HK-2 (cell line): ENCODE results near the gene NSDHL.

Source experiments
- DNase-seq: peaks from one replicate; pipeline ENCODE4 v3.0.0-alpha.2; 2018; ENCODE audit not compliant: unreplicated experiment

The NSDHL gene

DNA sequence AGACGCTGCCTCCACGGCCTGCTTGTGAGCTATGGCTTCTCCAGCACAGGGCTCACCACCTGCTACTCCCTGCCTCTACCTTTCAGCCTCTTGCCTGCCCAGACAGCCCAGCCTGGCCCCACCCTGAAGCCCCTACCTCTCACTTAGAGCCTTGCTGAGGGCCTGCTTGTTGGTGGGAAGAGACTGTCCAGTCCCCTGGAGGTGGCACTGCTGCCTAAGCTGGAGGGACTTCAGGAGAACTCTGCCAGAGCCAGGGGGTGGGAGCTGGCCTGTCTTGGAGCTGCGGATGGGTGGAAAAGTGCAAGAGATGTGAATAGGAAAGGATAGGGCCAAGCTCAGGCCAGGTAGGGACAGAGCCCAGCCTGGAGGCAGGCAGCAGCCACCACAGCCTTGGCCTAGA lies 64.3 kb downstream of the NSDHL start:
- DNase-seq = no peak

DNA sequence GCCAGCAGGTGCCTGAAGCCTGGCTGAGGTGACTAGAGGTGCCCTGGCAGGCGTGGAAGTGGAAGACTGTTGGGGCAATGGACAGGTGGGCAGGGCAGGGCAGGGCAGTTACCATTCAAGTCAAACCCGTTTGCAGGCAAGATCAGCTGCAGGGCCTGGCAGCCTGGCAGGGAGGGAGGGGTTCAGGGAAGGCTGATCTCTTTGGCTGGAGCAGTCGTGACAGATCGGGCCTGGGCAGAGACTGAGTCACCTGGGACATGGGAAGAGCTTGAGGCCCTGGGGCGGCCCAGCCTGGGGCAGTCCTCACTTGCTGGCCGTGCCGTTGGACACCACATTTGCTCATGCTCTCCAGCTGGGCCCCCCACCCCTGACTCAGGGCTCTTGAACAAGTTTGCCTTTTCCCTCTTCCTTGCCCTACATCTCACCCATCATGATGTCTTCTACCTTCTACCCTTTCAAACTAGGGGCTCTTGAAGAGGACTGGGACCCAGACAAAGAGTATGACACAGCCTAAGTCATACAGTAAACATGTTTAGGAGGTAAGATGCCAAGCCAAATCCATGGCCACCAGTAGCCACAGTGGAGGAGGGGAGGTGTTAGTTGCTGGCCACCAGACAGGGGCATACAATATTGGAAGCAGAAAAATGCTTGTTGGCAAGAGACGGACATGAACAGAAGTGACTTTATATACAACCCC lies 65.0 kb downstream of the NSDHL start:
- DNase-seq = no peak

DNA sequence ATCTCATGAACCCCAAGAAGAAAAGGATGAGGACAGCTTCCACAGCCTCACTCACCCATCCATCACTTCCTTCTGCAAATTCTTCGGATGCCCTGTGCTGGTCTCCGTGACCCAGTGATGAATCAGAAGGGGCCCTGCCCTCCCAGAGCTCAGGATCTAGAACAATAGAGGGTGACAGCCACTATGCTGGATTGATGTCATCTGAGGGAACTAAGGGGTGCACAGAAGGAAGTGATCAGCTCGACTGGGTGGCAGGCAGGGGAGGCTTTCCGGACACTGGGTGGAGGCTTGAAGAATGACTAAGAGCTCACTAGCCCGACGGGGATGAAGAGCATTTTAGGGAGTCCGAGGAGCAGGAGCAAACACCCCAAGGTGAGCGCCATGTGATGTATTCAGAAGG lies 65.6 kb downstream of the NSDHL start:
- no peak for DNase-seq

DNA sequence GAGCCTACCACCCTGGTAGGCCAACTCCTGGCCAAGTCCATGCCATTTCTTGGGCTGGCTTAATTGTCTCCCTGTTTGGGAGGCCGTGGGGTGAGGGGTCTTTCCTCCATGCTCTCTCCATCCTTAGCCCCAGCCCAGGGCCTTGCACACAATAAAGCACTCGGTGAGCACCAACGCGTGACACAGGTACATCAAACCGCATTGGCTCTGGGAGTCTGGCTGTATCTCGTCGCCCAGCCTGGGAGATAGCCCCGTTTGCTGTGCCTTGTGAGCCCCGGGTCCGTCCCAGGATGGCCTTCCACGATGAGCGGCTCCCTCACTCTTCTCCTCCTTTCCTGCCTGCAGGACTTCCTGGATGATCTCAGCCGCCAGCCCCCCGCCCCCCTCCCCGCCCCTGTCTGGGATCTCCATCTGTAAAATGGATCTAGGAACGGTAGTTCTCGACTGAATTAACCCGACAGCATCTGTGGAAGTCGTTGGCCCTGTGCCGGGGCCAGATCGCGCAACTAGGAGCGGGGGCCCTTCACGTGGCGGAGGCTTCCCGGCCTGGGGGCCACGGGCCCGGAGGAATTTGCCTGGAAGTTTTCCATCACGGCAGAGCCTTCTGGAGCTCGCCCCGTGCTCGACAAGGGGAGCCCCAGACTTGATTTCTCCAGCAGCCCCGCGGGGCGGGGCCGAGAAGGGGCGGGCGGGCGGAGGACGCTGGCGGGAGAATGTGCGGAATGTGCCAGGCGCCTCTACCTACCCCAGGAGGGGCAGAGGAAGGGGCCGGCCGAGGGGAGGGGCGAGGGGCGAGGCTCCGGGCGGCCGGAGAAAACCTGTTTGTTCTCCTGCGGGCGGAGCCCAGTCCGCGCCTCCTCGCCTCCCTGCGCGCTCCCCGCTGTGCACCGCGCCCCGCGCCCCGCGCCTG lies 66.6 kb downstream of the NSDHL start, which contains the start of gene ZNF185:
TSS of gene ZNF185 (plus strand) at position 846 of the 910 bp plus-strand sequence. CDS start 16,423 bp downstream, outside the sequence.
- DNase-seq = no peak

DNA sequence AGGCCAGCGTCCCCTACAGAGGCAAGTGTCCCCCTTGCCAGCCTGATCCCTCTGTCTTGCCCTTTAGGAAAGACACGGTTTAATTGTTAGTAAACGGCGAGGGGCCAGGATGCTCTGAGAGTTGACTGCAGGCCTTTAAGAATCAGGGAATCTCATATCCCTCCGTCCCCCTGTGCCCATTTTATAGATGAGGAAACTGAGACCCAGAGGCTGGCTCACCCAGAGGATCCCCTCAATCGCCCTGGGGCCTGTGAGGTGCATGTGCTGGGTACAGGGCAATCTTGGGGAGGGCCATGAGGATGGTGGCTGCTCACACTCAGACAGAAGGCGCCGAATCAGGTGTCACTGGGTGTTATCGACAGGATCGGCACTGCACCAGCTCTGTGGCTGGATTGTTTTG lies 67.6 kb downstream of the NSDHL start:
- DNase-seq = no peak

DNA sequence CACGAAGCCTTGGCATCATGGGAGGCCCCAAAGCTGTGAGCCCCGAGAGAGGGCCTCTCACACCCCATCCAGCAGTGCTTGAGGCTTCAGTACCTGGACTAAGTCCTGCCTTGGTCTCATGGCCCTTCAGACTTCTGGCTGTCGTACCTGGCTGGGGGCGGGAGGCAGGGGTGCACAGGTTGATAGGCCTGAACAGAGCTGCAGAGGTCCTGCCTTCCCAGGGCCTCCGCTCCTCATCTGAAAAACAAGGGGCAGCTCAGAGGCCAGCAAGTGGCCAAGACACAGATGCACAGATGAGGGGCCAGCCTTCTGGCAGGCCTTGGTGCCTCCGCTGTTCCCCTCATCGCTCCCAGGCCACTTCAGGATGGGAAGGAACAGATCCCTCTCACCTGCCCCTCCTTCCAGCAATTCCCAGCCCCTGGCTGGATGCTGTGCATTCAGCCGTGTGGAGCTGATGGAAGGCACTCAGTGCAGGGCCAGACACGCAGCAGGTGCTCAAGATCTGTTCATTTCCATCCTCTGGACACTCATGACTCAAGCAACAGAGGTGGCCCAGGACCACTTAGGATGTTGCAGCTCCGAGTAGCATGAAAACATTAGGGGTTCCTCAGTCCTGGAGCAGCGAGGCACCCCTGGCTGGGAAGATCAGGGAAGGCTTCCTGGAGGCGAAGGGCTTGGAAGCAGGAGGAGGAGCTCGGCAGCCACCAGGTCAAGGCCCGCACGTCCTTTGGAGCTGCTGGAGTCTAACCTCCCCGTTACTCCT lies 68.4 kb downstream of the NSDHL start:
- DNase-seq = no peak

DNA sequence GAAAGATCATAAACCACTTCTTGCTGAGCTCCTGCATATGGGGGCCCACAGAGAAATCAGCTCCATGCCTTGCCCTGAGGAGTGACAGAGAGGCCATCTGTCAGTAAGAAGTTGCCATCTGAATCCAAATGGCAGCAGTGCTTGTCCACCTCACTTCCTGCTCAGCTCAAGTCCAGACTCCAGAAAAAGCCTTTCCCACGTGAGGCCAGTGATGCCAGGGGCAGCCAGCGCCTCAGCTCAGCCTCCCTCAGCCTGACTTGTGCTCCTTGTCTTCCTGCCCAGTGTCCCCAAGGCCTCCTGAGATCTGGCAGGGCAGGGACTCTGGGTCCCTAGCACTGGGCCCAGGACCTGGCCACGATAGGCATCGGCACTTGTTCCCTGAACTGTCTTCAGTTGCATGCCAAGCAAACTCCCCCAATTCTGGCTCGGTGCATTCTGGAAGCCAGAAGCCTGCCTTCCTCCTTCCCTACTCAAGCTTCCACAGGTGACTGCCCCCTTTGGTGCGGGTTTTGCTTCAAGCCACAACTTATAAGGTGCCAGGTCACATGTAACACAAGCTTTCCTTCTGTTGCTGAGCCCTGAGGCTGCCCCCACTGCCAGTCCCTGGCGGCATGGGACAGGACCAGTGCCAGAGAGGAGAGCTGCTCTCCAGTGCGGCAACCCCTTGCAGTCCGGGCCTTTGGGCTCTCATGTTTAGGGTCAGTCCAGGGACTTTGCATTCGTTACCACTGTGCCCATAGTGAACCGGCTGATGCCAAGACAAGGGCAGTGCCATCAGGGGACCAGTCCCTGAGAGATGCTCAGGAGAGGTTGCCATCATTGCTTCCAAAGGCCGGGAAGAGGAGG lies 69.2 kb downstream of the NSDHL start:
- DNase-seq = no peak

DNA sequence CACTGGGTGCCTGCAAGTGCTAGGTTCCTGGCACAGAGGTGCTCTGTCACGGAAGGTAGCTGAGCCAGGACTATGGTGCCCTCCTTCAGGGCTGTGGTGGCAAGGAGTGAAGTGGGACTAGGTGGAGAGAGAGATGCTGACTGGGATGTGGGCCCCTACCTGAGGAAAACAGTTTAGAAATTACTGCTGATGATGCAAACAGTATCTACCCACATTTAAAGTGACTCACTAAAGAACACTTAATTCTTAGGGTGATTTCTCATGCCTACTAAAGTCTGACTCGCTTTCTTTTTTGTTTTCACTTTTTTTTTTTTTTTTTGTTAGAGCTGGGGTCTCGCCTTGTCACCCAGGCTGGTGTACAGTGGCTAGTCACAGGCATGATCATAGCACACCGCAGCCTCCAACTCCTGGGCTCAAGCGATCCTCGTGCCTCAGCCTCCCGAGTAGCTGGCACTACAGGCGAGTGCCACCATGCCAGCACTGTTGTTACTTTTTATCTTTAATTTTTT lies 70.1 kb downstream of the NSDHL start:
- no peak for DNase-seq

DNA sequence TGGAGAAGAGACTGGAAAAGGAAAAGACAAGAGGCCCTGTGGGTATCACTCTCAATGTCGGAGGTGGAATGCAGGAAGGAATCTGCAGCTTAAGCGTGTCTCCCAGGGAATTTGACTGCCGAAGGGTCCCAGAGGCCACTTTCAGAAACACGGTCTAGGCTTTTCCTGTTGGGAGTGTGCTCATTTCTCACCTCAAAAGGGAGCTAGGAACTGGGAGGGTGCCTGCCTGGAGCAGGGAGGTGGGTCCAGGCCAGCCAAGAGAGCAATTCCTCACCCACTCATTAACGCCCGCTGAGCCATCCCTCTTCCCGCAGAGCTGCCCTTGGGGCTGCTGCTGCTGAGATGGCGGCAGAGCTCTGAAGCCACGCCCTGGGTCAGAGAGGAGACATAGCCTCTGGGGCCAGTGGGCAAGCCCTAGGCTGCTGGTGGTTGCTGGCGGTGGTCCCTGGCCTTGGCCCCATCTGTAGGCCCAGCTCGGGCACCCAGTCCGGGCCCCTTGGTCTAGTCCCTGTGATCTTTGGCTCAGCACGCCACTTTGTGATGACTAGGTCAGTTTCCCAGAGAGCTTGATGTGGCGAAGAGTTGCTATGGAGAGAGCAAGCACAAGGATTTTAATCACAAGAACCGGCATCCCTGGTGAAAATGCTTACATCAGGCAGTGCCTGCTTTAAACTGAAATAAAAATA lies 71.1 kb downstream of the NSDHL start:
- no peak for DNase-seq

DNA sequence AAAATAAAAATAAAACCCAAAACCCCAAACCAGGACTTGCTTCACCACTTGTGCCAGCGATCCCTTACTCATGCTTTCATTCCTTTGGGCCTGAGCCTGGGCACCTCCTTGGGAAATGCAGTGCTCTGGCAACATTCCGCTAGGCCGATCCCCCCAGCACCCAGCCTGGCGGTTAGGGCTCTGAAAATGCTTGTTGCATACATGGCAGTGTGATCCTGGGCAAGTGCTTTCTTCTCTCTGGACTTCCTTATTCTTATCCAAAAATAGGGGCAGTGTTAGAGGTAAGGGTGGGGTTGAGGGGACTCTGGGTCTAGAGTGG lies 71.6 kb downstream of the NSDHL start:
- DNase-seq = no peak

DNA sequence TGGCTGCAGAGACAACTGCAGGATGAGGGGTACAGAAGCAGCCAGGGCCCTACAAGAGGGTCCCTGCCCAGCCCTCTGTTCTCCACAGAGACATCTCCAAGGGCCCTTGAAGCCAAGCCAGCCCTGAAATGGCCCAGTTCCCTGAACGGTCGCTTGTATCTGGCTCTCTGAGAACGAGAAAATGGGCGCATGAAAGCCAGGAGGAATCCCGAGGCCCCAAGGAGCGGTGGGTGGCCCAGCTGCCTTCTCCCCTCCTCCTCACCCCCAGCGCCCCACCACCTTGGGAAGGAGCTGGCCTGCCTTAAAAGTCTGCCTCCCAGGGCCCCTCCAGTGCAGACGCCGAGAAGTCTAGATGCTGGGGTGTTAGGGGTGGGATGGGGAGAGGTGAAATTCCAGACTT lies 72.7 kb downstream of the NSDHL start:
- no peak for DNase-seq

DNA sequence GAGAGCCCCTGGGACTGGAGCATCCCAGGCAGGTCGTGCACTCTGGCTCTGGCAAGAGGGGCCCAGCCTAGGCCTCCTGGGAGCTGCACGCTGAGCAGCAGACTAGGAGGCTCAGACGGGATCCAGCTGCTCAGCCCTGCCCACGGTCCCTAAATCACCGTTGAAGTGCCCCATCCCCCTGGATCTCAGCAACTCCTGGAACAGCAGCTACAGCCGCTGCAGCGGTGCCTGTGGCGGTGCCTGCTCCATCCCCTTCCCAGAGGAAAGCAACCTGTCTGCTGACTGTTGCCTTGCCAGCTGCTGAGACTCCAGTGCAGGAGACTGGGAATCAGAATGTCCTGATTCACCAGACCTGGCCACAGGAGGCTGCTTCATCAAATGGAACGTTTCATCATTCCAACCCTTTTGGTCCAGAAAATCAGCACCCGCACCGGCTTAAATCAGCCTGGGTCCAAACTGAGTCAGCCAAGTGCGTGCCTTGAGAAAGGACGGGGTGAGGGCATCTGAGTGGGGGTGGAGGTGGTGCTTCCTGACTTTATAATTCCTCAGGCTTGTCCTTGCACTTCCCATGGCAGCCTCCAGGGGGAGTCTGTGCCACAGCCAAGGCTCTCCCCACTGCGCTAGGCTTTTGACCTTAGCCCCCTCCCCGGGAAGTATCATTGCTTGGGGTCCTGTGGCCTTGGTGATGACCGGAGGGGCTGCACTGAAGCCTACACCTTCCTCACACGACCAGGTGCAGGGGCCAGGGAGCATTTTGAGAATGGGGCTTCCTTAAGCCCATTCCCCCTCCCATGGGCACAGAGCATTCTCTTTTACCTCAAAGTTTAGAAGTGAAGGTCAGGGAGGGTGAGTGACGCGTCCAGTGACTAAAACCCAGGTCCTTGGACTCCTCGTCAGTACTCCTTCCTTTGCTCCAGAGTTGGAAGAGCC lies 73.6 kb downstream of the NSDHL start:
- peak; percentile 59 for DNase-seq

DNA sequence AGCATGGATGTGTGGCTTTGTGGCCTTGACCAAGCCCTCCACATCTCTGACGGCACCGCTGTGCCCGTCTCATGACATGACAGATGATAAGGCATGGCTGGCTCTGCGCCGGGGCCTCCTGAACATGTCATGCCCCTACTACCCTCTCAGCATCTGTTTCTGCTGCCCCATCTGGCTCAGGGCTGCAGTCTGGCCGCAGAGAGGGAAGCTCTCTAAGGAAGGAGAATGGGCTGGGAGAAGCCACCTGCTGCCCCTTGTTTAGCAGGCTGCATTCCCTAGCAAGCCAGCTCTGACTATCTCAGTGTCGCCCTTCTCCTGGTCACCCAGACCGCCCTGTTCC lies 74.2 kb downstream of the NSDHL start:
- DNase-seq = no peak

DNA sequence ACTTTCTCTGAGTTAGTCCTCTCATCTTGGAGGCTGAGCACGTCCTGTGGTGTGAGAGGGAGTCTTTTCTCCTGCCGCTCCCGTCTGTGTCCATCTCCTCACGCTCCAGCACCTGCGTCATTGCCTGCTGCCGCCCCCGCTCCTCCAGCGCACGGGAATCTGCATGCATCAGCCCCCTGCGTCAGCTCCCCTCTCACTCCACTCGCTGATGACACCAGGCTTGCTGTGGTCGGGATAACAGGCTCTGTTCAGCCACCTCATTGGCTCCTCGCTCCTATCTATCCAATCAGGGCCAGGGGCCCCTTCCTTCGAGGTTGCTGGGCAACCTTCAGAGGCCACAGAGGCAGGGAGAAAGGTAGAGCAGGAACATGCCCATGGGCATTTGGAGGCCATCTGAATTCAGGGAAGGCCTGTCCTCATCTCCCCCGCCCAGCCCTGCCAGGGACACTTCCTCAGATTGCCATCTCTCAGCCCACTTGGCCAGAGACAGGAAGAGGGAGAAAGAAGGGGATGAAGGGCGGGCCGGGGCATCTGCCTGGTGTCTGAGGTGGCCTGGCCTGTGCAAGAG lies 76.3 kb downstream of the NSDHL start:
- DNase-seq = no peak

DNA sequence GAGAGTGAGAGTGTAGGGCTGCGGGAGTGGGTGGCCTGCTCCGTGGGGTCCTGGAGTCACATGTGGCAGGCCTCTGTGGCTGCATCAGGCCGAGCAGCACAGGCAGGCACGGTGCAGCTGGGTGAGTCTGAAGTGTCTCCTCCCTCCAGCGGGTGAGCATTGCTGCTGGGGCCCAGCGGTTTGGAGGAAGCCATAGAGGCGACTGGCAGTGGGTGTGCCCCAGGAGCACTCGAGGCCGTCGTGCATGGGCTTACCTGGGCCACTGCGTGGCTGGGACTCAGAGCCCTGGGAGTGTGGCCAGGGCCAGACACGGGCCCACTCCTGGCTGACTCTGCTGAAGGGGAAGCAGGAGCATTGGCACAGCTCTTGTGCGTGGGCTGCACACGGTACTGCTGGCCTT lies 77.6 kb downstream of the NSDHL start:
- DNase-seq = no peak

DNA sequence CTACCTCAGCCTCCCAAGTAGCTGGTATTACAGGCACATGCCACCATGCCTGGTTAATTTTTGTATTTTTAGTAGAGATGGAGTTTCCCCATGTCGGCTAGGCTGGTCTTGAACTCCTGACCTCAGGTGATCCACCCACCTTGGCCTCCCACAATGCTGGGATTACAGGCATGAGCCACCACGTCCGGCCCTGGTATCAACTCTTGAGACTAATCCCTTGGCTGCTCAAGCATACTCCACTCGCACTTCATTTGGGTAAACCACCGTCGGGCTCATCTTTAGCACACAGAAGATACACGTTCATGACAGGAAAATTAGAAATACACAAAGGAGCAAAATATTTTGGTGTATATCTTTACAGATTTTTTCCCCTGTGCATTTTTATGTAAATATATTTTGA lies 79.2 kb downstream of the NSDHL start:
- DNase-seq = peak; percentile 12

DNA sequence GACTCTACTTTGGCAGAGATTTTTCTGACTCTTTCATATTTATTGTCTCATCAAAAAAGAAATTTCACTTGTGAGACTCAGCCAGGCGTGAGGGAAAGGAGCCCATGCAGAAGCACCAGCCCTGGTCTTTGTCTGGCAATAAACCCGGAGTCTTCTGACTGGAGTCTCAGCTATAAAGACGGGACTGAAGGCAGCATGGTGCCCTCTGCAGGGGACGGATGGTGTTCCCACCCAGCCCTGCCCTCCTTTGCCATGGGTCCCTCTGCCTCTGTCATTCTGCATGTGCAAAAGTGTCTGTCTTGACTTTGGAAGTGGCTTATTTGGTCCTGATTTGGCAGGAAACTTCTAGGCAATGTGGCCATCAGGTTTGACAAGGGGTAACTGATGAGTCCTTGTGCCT lies 81.2 kb downstream of the NSDHL start:
- DNase-seq = no peak

DNA sequence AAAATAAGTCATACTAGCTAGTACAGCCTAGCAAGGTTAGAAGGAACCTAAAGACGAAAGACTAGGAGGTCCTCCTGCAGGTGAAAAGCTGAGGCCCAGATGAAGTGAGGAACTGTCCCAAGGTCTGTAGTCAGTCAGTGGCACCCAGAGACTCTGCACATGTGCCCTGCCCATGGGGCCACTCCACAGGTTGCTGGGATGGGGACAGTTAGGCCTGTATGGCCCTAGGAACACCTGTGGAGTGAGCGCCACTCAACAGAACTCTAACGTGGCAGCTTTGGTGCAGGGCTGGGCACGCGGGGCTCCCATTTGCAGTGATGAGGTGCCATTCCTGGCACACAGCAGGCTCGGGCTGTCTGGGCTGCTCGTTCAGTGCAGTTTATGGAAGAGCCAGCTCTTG lies 81.8 kb downstream of the NSDHL start:
- no peak for DNase-seq

DNA sequence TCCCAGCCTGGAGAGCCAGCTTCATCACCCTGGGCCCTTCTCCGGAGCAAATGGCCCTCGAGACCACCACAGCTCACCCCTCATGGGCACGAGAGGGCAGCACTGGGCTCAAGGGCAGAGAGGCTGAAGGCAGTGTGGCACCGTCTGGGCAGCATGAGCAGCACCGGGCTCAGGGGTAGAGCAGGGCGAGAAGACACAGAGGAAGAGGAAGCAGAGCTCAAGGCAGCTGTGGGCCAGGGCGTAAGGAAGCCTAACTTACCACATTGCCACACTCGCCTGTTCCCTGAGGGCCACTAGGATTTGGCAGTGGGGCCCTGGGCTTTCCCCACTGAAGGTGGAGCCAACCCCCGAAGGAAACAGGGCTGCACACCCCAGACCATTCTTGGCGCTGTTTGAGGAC lies 82.5 kb downstream of the NSDHL start:
- DNase-seq = no peak

DNA sequence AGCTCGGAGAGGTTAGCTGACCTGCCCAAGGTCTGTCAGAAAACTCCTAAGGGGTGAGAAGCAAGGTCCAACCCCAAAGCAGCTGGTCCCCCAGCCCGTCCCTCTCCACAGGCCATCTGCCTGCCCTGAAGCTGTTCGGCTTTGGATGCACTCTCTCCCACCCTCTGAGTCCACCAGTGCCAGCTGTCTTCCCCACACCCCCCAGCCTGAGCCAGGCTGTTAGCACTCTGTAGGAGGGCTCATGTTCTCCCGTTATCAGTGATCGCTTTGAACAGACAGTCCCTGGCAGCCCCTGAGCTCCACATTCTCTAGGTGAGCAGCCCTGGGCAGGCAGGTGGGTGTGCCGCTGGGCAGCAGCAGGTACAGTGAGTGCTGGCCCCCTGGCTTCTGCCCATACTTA lies 83.0 kb downstream of the NSDHL start:
- DNase-seq = no peak
